B cell (primary cell): ENCODE measurements around the gene ZNF493. TPM values are rescaled to one million over a fixed set of nuclear protein-coding genes. Genes with fewer than 3 reads are reported as not detected.

Experiments
- ATAC-seq: fragments of 200-7000 bp; cut with Tn5 transposase; one replicate; pipeline ENCODE4 v1.10.0; 2021; ENCODE audit warnings: low read depth, mild to moderate bottlenecking, moderate number of reproducible peaks, moderate library complexity
- CTCF ChIA-PET: fragments of 350-600 bp; sonication (Branson Sonifier 250); formaldehyde crosslinking; loops from one replicate; lab custom pipeline; 2021; ENCODE audit warnings: antibody characterized with exemption, inconsistent platforms; lab: Charles Lee
- POLR2A ChIA-PET: fragments of 350-600 bp; sonication (Branson Sonifier 250); formaldehyde crosslinking; loops from one replicate; lab custom pipeline; 2021; ENCODE audit warnings: antibody characterized with exemption; lab: Charles Lee
- DNase-seq: peaks from one replicate; pipeline ENCODE4 v3.0.0; 2013
- H2AFZ ChIP-seq: 2 replicates; pipeline ENCODE4 v1.6.1; 2012; ENCODE audit warnings: mild to moderate bottlenecking, low read depth, low read length; ENCODE audit not compliant: insufficient read depth, poor library complexity, severe bottlenecking
- H3K27ac ChIP-seq, 2 donors: 1 replicate in 1 of 2; 2 replicates in 1 of 2; pipeline ENCODE4 v1.5.1; 2012 to 2013; ENCODE audit warnings: low read length in 2 of 2, mild to moderate bottlenecking in 2 of 2, moderate library complexity in 1 of 2
- H3K27me3 ChIP-seq, 4 experiments: fragments of 200-600 bp in 1 of 4; sonication (generic) in 1 of 4; replicated peaks in 1 of 4; 1 replicate in 2 of 4; 2 replicates in 2 of 4; pipeline versions ENCODE4 v1.6.1 to v1.7.0; 2013 to 2016; ENCODE audit warnings: low read length in 3 of 4, mild to moderate bottlenecking in 2 of 4, mixed read lengths in 1 of 4, moderate library complexity in 1 of 4; ENCODE audit not compliant: insufficient read depth in 4 of 4, control insufficient read depth in 3 of 4; ENCODE audit errors: control extremely low read depth in 1 of 4
- H3K36me3 ChIP-seq, 2 experiments: replicated peaks in 1 of 2; 1 replicate in 1 of 2; 2 replicates in 1 of 2; pipeline versions ENCODE4 v1.6.1 to v1.7.1; 2013; ENCODE audit warnings: low read length in 1 of 2; ENCODE audit not compliant: insufficient read depth in 2 of 2, control insufficient read depth in 1 of 2; ENCODE audit errors: control extremely low read depth in 1 of 2, extremely low read depth in 1 of 2
- H3K4me1 ChIP-seq, 2 donors: fragments of 200-600 bp in 1 of 2; sonication (generic) in 1 of 2; 1 replicate in 1 of 2; 2 replicates in 1 of 2; pipeline versions ENCODE4 v1.5.1 to v1.6.1; 2013 to 2017; ENCODE audit warnings: low read length in 2 of 2; ENCODE audit not compliant: control insufficient read depth in 2 of 2, insufficient read depth in 2 of 2
- H3K4me2 ChIP-seq: replicated peaks from 2 replicates; pipeline ENCODE3; 2012; ENCODE audit warnings: mild to moderate bottlenecking, low read depth, low read length; ENCODE audit not compliant: poor library complexity, severe bottlenecking
- H3K4me3 ChIP-seq, 5 experiments: fragments of 200-600 bp in 1 of 5; sonication (generic) in 1 of 5; 1 replicate in 3 of 5; 2 replicates in 2 of 5; pipeline versions ENCODE4 v1.5.1 to v1.7.0; 2011 to 2016; ENCODE audit warnings: low read length in 4 of 5, mild to moderate bottlenecking in 4 of 5, low read depth in 2 of 5, control low read depth in 1 of 5, moderate library complexity in 1 of 5; ENCODE audit not compliant: insufficient read depth in 1 of 5; ENCODE audit errors: control extremely low read depth in 1 of 5, extremely low read depth in 1 of 5
- H3K79me2 ChIP-seq: fragments of 200-600 bp; sonication (generic); one replicate; pipeline ENCODE4 v1.6.0; 2016; ENCODE audit warnings: low read length; ENCODE audit not compliant: control insufficient read depth, insufficient read depth
- H3K9ac ChIP-seq: fragments of 200-600 bp; sonication (generic); 2 replicates; pipeline ENCODE4 v1.6.1; 2017; ENCODE audit warnings: mild to moderate bottlenecking, low read length, moderate library complexity
- H3K9me3 ChIP-seq, 3 donors: one replicate each; pipeline versions ENCODE4 v1.6.1 to v1.7.1; 2013; ENCODE audit warnings: low read length in 2 of 3; ENCODE audit not compliant: control insufficient read depth in 2 of 3, insufficient read depth in 1 of 3; ENCODE audit errors: control extremely low read depth in 1 of 3
- H4K20me1 ChIP-seq: 2 replicates; pipeline ENCODE4 v1.6.0; 2012; ENCODE audit warnings: mild to moderate bottlenecking, low read length; ENCODE audit not compliant: insufficient read depth, control insufficient read depth, poor library complexity, severe bottlenecking
- H3K27ac Mint-ChIP-seq: one replicate; pipeline ENCODE4 v1.8.0; 2021; ENCODE audit warnings: mixed read lengths
- H3K27me3 Mint-ChIP-seq: one replicate; pipeline ENCODE4 v1.8.0; 2021; ENCODE audit warnings: mixed read lengths
- H3K4me1 Mint-ChIP-seq: one replicate; pipeline ENCODE4 v1.8.0; 2021; ENCODE audit warnings: mixed read lengths
- H3K4me3 Mint-ChIP-seq: one replicate; pipeline ENCODE4 v1.8.0; 2021; ENCODE audit warnings: mixed read lengths
- H3K9me3 Mint-ChIP-seq: one replicate; pipeline ENCODE4 v1.8.0; 2022; ENCODE audit warnings: mixed read lengths; ENCODE audit not compliant: insufficient read depth
- EZH2 ChIP-seq: IDR thresholded peaks from 2 replicates; pipeline ENCODE4 v1.6.1; 2012; ENCODE audit warnings: borderline replicate concordance, low read depth, mild to moderate bottlenecking, moderate library complexity, low read length; ENCODE audit not compliant: insufficient read depth, poor library complexity, severe bottlenecking
- WGBS: methylation state at CpG from one replicate; pipeline ENCODE4 v1.1.5; 2013; ENCODE audit warnings: missing lambda C conversion rate; ENCODE audit not compliant: insufficient coverage; 5-methylcytosine and 5-hydroxymethylcytosine counted together
- intact Hi-C: fragments of 100-400 bp; cut with micrococcal nuclease; formaldehyde crosslinking; loops from one replicate; pipeline ENCODE4 v1.10.0; 2022
- polyA plus RNA-seq: library from polyadenylated mRNA; depleted of rRNA; stranded (reverse); fragments of >200 nt; gene quantifications from 2 replicates; pipeline ENCODE4 v1.2.3, GENCODE V29; 2012
- total RNA-seq, 2 donors: library from RNA; stranded (reverse); fragments of 120-200 nt in 1 of 2; gene quantifications; 1 replicate in 1 of 2; 2 replicates in 1 of 2; pipeline versions ENCODE4 v1.2.3 to v1.2.4, GENCODE V29; 2013 to 2022
- TF ChIP-seq, protein P1 (sequence below): fragments of 200-600 bp; IDR thresholded peaks from one replicate; pipeline ENCODE4 v1.8.0; 2022; ENCODE audit warnings: antibody characterized with exemption, mild to moderate bottlenecking

Gene ZNF493
- total and polyA plus RNA-seq, 2 donors (not counting 1 experiment from before 2014, with no cell fraction given), result 11.2 to 85.3 TPM

DNA sequence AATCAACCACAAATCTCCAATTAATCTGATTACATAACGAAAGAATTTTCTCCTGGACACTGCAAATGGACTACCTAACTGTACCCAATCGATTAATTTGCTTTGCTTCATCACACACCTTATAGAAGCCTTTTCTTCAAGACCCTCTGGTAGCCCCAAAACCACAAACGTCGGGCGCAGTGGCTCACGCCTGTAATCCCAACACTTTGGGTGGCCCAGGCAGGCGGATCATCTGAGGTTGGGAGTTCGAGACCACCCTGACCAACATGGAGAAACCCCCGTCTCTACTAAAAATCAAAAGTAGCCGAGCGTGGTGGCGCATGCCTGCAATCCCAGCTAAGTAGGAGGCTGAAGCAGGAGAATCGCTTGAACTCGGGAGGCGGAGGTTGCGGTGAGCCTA is 65.6 kb downstream of the ZNF493 start:
- H3K4me3 ChIP-seq, result no peak overlapping the region
- no peak overlapping the region for H3K27ac ChIP-seq
- no peak overlapping the region for H3K9ac ChIP-seq
- peaks cover 0 to 10% of the 10 kb centered on the region in 2 donors for H3K4me1 ChIP-seq
- peak overlapping the region; percentile 13 for H3K4me3 Mint-ChIP-seq
- H3K4me2 ChIP-seq, result no peak overlapping the region
- H4K20me1 ChIP-seq, result no peaks in the 10 kb centered on the region
- 99% methylated on average over 10 of the region's 16 CpGs for whole genome bisulfite sequencing
- H3K4me1 Mint-ChIP-seq, result peaks cover 6% of the 10 kb centered on the region
- no peak for TF ChIP-seq EZH2
- TF ChIP-seq, protein P1, sequence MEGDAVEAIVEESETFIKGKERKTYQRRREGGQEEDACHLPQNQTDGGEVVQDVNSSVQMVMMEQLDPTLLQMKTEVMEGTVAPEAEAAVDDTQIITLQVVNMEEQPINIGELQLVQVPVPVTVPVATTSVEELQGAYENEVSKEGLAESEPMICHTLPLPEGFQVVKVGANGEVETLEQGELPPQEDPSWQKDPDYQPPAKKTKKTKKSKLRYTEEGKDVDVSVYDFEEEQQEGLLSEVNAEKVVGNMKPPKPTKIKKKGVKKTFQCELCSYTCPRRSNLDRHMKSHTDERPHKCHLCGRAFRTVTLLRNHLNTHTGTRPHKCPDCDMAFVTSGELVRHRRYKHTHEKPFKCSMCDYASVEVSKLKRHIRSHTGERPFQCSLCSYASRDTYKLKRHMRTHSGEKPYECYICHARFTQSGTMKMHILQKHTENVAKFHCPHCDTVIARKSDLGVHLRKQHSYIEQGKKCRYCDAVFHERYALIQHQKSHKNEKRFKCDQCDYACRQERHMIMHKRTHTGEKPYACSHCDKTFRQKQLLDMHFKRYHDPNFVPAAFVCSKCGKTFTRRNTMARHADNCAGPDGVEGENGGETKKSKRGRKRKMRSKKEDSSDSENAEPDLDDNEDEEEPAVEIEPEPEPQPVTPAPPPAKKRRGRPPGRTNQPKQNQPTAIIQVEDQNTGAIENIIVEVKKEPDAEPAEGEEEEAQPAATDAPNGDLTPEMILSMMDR, result no peak
- peaks cover 0 to 62% (median 6%) of the 10 kb centered on the region in 3 donors for H3K9me3 ChIP-seq
- H3K79me2 ChIP-seq, result no peaks in the 10 kb centered on the region
- ChIA-PET CTCF (no interaction called here), POLR2A (no interaction called here)
- H3K27ac Mint-ChIP-seq, result no peak overlapping the region
- H2AFZ ChIP-seq, result no peak overlapping the region
- no peaks in the 10 kb centered on the region for H3K36me3 ChIP-seq
- H3K27me3 Mint-ChIP-seq, result no peaks in the 10 kb centered on the region
- peaks cover 4% of the 10 kb centered on the region for H3K9me3 Mint-ChIP-seq
- peaks cover 0 to 12% (median 0%) of the 10 kb centered on the region in 4 experiments for H3K27me3 ChIP-seq
- no peak for ATAC-seq
- DNase-seq, result no peak
- intact Hi-C loops, result no loop called here

DNA sequence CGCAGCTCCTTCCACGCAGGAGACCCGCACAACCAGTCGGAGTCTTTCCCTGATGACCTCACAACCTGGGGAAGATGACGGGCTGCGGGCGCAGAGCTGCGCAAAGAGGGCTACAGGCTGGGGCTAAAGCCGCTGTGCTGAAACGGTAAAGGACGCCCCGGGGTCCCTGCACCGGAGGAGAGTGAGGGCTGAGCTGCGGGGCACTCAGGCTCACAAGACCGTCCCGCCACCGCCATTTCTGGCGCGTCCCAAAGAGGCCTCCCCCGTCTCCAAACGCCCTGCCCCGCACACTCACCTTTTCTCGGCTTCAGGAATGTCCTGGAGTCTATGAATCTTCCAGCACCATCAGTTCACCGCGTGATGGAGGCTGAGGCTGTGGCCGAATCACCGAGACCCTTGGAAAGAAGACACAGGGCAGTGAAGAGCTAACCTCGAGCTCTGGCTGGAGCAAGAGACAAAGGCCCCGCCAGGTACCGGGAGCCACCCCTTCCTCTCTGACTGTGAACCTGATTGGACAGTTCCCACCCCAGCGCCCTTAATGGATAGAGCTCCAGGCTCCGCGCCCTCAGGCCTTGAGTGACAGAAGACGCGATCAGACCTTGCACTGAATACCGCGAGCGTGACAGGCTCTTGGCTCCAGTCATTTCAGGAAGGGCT is 66.6 kb downstream of the ZNF493 start:
- Histone ChIP-seq H3K4me3 (peak overlapping the region; percentile 19 to 64 (median 44)), H3K27ac (no peak overlapping the region), H3K27me3 (peaks cover 0 to 12% (median 0%) of the 10 kb centered on the region in 4 experiments), H4K20me1 (no peaks in the 10 kb centered on the region), H3K79me2 (no peaks in the 10 kb centered on the region), H2AFZ (peak overlapping the region; percentile 88), H3K9me3 (peaks cover 0 to 53% (median 0%) of the 10 kb centered on the region in 3 donors), H3K9ac (peak overlapping the region; percentile 69), H3K4me2 (peak overlapping the region; percentile 80), H3K36me3 (no peaks in the 10 kb centered on the region), H3K4me1 (peaks cover 0 to 10% of the 10 kb centered on the region in 2 donors)
- Mint-ChIP-seq H3K4me3 (peak overlapping the region; percentile 96), H3K9me3 (no peaks in the 10 kb centered on the region), H3K27me3 (no peaks in the 10 kb centered on the region), H3K27ac (peak overlapping the region; percentile 65), H3K4me1 (peaks cover 6% of the 10 kb centered on the region)
- ChIA-PET CTCF (interaction anchor here (0.6 to 0.7 kb wide), 2 partner anchors 51 to 1239 kb away, joined by 3 read pairs; no protein-coding TSS in a partner anchor), POLR2A (interaction anchor here (0.6 kb wide), 1 partner anchor 1214 kb away, joined by 7 read pairs; no protein-coding TSS in a partner anchor)
- peak; percentile 90 for ATAC-seq
- WGBS, result 4% methylated on average over 35 of the region's 38 CpGs
- intact Hi-C loops, result no loop called here
- TF ChIP-seq EZH2, result no peak
- TF ChIP-seq, protein P1, result no peak
- DNase-seq, result peak; percentile 65
